NCI-H1436 (cell line): ENCODE data around the gene ACTN2.

Experiments used
- DNase-seq: peaks from one replicate; lab custom pipeline; 2025; lab: John Stamatoyannopoulos, UW

ACTN2 gene

DNA sequence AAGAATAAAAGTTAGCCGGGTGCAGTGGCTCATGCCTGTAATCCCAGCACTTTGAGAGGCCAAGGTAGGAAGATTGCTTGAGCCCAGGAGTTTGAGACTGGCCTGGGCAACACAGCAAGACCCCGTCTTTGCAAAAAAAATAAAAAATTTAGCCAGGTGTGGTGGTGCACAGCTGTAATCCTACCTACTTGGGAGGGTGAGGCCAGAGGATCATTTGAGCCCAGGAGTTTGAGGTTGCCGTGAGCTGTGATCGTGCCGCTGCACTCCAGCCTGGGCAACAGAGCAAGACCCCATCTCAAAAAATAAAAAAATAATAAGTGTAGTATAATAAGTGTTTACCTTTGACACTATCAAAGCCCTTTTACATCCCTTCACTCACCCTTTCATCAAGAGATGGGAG, 5.0 kb downstream of the ACTN2 start:
- no peak for DNase-seq

DNA sequence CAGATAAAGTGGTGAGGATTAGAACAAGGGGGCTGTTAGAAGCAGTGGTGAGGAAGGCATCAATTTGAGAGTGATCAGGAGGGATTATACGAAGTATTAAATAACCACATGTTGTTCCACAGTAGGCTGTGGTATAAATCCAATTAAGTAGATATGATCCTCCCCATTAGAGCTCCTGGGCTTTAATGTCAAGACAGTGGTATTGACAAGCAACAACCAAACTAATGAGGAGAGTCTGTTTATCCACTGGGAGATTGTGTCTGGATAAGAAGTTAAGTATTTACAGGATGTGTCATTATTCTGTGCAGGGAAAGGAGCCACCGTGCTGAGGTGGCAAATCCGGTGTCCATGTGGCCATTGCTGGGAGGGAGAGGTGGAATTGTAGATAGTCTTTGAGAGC, 5.8 kb downstream of the ACTN2 start:
- no peak for DNase-seq

DNA sequence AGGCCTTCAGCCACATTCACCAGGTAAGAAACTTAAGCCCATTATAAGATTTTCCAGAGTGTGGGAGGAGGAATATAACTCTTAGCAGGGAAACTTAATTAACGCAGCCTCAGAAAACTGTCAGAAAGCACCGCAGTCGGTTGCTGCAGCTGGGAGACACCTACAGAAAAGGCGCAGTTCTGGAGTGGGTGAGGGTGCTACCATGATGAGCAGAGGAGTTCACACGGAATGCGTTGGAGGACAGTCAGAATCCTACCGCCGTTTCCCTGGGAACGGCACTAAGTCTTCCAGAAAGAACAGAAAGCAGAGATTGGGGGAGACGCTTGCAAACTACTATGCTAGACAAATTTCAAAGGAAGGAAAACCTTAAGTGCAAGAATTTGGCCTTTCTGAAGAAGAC, 6.4 kb downstream of the ACTN2 start:
- no peak for DNase-seq

GRCh38 chr1:236699366-236699765, 13.1 kb downstream of the ACTN2 start:
- DNase-seq: no peak

DNA sequence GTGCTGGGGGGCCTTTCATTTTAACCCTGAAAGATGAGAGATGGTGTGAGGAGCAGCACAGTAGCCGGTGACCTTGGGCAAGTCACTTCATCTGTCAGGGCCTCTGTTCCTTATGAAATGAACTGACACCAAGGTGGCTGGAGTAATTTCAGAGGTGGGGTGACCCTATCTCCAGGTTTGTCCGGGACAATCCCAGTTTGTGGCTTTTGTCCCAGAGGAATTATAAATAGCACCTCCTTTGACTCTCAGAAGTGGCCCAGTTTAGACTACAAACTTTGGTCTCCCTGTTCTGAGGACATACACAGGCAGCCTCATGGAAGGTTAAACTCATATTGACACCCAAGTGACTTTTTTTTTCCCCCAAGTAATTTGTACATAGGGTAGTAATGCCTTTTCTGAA, 14.6 kb downstream of the ACTN2 start:
- DNase-seq: no peak

DNA sequence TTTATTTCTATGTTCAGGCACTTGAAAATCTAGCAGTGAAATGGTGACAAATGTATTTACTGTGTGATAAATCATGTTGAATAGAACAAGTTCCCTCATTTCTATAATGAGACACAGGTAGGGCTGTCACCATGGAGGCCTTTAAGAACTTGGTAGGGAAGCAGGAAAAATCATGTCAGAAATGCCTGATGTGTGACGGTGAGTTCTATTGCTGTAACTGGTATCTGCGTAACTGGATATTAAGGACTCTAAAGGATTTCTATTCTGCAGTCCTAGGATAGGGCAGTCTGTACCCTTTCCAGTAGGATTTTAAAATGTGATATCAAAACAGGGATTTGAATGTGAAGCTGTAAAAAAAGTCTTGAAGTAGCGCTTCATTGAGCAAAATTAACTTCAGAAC, 15.5 kb downstream of the ACTN2 start:
- DNase-seq: no peak

DNA sequence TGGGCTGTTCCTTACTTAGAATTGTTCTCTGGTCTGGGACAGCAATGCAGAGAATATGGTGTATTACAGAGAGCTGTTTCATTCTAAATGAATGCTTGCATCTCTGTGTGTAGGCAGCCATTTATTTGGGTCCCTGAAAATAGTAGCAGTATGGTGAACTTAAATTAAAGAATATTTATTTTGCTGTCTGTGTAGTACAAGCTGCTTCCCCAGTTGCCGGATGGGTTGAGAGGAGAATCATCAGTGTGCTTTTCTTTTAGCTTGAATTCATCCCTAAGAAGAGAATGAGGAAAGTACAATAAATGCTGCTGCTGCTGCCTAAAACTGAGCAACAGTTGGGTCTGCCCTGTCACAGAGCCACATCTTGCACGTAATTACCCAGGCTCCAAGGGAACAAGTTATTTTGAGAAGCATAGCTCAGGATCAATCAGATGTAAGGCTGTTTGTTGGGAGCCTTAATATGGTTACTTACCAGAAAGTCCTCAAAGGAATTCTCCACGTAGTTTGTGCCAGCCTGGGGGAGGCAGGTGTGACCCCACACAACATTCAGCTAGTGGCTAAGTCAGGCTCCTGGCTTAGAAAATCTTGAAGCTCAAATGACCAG, 16.6 kb downstream of the ACTN2 start:
- DNase-seq: no peak

DNA sequence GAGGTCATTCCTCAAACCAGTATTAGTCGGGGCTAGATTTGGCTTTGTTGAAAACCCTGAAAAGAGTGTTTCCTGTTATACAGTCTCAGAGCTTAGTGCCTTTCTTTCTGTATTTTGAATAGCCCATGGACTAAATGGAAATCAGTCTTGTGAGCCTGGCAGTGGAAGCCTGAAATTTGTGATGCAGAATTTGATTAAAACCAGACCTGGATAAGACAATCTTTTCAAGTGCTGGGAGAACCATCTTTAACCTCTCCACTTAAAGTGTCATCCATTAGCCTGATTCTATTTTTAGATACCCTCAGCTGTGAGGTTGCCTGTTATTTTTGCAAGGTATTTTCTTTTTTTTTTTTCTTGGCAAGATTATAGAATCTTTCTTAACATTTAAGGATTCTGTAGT, 19.5 kb downstream of the ACTN2 start:
- DNase-seq: no peak

DNA sequence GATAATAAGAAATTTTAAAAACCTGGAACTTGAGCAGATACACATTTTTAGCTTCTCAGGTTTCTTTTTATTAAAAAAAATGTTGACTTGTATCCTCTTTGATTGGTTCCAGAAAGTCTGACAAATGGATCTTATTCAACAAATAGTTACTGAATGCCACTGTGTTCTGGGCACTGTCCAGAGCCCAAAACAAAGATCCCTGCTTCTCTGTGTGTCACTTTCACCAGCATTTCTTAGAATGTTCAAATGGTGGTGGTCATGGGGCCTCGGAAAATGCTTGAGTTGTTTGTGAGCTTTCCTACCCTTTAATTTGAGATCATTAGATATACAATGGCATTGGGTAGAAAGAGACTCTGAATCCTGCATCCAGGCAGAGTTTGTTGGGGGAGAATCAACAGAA, 19.9 kb downstream of the ACTN2 start:
- DNase-seq: no peak

- DNase-seq: no peak
Observed at GRCh38 chr1:236710328-236710892, 24.1 kb downstream of the ACTN2 start.

- no peak for DNase-seq
Observed at GRCh38 chr1:236716160-236716559, 29.9 kb downstream of the ACTN2 start.

GRCh38 chr1:236717811-236718210, 31.5 kb downstream of the ACTN2 start:
- no peak for DNase-seq

DNA sequence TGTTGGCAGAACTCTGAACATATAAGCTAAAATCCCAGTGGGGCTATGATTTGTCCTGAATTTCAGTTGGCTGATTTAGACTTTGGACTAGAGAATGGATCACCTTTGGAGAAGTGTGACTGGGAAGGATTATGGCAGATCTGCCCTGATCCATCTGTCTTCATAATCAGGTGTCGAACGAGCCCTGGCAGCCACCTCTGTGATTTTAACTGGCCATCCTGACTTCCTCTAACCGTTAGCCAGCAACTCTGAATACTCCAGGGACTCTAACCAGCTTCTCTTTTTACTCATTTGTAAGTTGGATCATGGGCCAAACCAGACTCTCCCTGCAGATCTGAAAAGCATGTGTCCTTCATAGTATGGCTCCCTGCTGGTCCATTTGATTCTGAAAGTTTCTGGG, 32.0 kb downstream of the ACTN2 start:
- no peak for DNase-seq

DNA sequence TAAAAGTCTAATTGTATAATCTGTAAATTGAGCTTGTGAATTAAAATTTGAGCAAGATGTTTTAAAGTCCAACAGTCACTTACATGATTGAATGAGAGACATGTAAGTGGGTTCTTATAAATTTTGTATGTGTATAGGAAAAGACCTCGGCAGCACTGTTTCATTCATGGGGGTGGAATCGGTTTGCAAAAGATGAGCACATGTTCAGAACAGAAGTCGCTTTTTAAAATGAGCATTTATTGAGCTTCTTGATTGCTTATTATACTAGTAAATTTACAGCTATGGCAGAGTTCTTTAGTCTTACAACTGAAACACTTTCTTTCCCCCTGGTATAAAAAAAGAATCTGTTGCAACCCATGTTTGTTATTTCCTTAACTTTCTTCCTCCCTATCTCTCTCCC, 33.9 kb downstream of the ACTN2 start:
- DNase-seq: no peak

DNA sequence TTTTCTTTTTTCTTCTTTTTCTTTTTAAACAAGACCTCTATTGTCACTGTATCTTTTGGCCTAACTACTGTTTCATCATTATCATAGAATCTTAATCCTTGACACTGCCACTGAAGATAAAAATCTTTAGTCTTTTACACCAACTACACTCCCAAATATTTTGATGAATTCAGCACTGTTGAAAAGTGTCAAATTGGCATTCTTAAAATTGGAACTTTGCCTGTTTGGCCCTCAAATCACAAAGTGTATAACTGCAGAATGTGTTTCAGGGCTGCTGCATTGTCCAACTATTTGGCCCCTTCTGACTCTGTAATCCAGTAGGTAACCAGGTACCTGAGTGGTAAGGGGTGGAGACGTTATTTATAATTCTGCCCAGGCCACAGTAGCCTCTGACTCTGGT, 34.3 kb downstream of the ACTN2 start:
- no peak for DNase-seq

DNA sequence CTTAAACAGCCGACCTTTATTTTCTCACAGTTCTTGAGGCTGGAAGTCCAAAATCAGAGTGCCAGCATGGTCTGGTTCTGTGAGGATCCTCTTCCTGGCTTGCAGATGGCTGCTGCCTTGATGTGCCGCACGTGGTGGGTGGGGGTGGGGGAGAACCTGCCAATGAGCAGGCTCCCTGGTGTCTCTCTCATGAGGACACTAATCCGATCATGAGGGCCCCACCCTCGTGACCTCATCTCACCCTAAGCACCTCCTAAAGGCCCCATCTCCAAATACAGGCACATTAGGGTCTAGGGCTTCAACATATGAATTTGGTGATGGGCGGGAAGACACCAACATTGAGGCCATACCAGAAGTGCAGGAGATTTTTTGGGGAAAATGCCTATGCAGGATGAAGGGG, 37.8 kb downstream of the ACTN2 start:
- no peak for DNase-seq

DNA sequence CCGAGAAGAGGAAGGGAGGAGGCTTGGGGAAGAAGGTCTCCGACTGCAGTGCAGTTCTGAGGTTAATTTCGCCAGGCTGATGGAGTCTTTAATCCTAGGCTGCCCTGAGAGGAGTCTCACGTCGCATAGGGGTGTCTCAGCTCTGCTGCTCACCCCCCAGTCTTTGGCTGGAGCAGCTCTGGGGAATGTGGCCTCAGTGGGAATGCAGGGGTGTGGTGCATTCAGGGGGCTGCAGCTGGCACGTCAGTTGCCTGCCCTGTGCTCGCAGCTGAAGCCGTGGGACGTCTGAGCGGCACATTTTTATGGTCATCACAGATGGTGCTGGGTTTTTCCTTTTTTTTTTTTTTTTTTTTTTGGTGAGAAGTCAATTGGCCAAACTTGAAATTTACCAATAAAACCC, 38.2 kb downstream of the ACTN2 start:
- no peak for DNase-seq

- DNase-seq: no peak
Observed at GRCh38 chr1:236725668-236726067, 39.4 kb downstream of the ACTN2 start.

GRCh38 chr1:236727521-236727920, 41.2 kb downstream of the ACTN2 start:
- no peak for DNase-seq

GRCh38 chr1:236728752-236729151, 42.5 kb downstream of the ACTN2 start:
- DNase-seq: no peak

DNA sequence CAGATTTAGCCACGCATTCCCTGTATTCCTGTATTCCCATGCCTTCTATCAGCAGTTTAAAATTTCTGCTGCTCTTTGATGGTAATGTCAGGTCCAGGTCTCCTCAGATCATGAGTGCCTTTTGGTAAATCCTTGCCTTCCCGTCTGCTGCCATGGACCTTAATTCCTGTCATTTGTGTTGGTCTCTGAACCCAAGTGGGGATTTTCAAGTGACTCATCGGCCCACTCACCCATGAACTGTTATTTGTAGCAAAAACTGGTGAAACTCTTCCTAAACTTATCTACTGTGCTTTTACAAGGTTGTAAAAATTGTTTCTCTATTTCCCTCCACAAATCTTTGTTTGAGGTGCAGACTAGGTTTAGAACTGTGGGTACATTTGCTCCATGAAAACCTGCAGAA, 47.4 kb downstream of the ACTN2 start:
- no peak for DNase-seq

- no peak for DNase-seq
Observed at GRCh38 chr1:236734141-236734765, 48.0 kb downstream of the ACTN2 start.

GRCh38 chr1:236736761-236737160, 50.5 kb downstream of the ACTN2 start:
- no peak for DNase-seq

DNA sequence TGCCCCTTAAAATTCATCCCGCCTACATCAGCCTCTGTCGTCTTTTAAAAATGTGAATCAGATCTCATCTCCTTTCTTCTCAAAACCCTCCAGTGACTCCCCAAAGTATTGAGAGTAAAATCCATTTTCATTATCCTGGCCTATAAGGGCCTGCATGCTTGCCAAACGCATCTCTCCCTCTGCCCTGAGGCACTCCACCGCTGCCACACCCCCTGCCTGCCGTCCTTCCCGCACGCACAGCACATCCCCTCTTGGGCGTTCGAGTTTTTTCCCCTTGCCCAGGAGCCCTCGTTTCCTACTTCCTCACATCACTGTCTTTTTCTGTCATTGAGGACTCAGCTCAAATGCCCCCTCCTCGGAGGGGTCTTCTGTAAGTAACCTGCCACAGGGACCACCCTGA, 55.5 kb downstream of the ACTN2 start:
- no peak for DNase-seq
